Immature natural killer cell (primary cell): ENCODE results near the gene TAX1BP3. TPM values are rescaled to one million over a fixed set of nuclear protein-coding genes. Genes with fewer than 3 reads are reported as not detected.
"Not testable (repeated sequence)": the region's sequence is repeated elsewhere in the genome, so short reads cannot be mapped to it uniquely, and the experiment has no call there.

Experiments used
- DNase-seq, 3 donors: peaks; one replicate each; pipeline ENCODE4 v3.0.0; 2022; ENCODE audit warnings: mixed read lengths in 1 of 3
- H3K27ac Mint-ChIP-seq, 6 donors: one replicate each; pipeline ENCODE4 v1.8.0; 2020; ENCODE audit warnings: mixed read lengths in 6 of 6, mild to moderate bottlenecking in 5 of 6, inconsistent platforms in 4 of 6, moderate library complexity in 3 of 6
- H3K27me3 Mint-ChIP-seq, 3 donors: one replicate each; pipeline ENCODE4 v1.8.0; 2020 to 2021; ENCODE audit warnings: low read depth in 3 of 3, mild to moderate bottlenecking in 3 of 3, mixed read lengths in 3 of 3, moderate library complexity in 3 of 3, inconsistent platforms in 1 of 3
- H3K36me3 Mint-ChIP-seq, 3 donors: one replicate each; pipeline ENCODE4 v1.8.0; 2020; ENCODE audit warnings: mixed read lengths in 3 of 3, inconsistent platforms in 2 of 3, mild to moderate bottlenecking in 2 of 3
- H3K4me1 Mint-ChIP-seq, 2 donors: one replicate each; pipeline ENCODE4 v1.8.0; 2020; ENCODE audit warnings: inconsistent platforms in 2 of 2, mild to moderate bottlenecking in 2 of 2, mixed read lengths in 2 of 2, moderate library complexity in 1 of 2
- H3K4me3 Mint-ChIP-seq, 5 donors: one replicate each; pipeline ENCODE4 v1.8.0; 2020; ENCODE audit warnings: mild to moderate bottlenecking in 5 of 5, mixed read lengths in 5 of 5, inconsistent platforms in 3 of 5, moderate library complexity in 3 of 5
- H3K9me3 Mint-ChIP-seq, 6 donors: one replicate each; pipeline ENCODE4 v1.8.0; 2020; ENCODE audit warnings: mild to moderate bottlenecking in 6 of 6, mixed read lengths in 6 of 6, inconsistent platforms in 4 of 6, moderate library complexity in 3 of 6
- polyA plus RNA-seq, 3 donors: library from polyadenylated mRNA; unstranded; fragments of 300-500 nt; fragmentation: Illumina TruSeq; gene quantifications; one replicate each; pipeline ENCODE4 v1.2.3, GENCODE V29; 2021

The TAX1BP3 gene
- 10 to 100 TPM; 36.1 to 49.2 (median 41.5) TPM for polyA plus RNA-seq

- H3K4me3 Mint-ChIP-seq, result peak within 1 kb of the TSS; percentile 89 to 93 (median 92)
- H3K27ac Mint-ChIP-seq, result peak within 1 kb of the TSS; percentile 82 to 90 (median 84)
- H3K9me3 Mint-ChIP-seq, result no peaks in the 10 kb centered on the region
- DNase-seq, result peak; percentile 100
- peaks cover 2 to 4% (median 4%) of the 10 kb centered on the region in 3 donors for H3K27me3 Mint-ChIP-seq
- peaks cover 0 to 3% (median 0%) of the 10 kb centered on the region in 3 donors for H3K36me3 Mint-ChIP-seq
- H3K4me1 Mint-ChIP-seq, result peaks cover 21 to 24% of the 10 kb centered on the region in 2 donors
Measured at GRCh38 chr17:3668279-3669084, at the start of gene TAX1BP3, which contains the start of gene EMC6. TAX1BP3 (minus strand) TSS chr17:3668578; CDS start chr17:3668526, 52 bp downstream. EMC6 (plus strand) TSS chr17:3668812; CDS start chr17:3669147, 335 bp downstream.

DNA sequence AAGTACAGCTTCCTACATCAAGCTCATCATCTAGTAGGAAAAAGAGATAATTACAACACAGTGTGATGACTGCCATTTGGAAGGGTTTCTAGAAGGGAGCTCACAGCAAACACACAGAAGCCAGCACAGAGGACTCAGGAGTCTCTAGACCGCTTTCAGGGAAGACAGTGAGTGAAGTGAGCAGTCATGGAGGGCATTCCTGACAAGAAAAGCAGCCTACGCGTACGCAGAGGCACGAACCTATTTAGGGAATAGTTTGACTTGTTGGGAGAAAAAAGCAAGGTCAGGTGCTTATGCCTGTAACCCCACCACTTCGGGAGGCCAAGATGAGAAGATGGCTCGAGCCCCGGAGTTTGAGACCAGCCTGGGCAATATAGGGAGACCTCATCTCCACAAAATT is 46.9 kb upstream of the TAX1BP3 start:
- peak overlapping the region in 1 of 5 donors; percentile 64 for H3K4me3 Mint-ChIP-seq
- no peak for DNase-seq
- peaks cover 23 to 47% (median 32%) of the 10 kb centered on the region in 3 donors for H3K36me3 Mint-ChIP-seq
- H3K4me1 Mint-ChIP-seq, result peaks cover 33 to 50% of the 10 kb centered on the region in 2 donors
- H3K9me3 Mint-ChIP-seq, result no peaks in the 10 kb centered on the region
- peak overlapping the region in 3 of 6 donors; percentile 56 to 90 (median 82) for H3K27ac Mint-ChIP-seq
- peaks cover 7 to 12% (median 12%) of the 10 kb centered on the region in 3 donors for H3K27me3 Mint-ChIP-seq

GRCh38 chr17:3712811-3713463 is 44.6 kb upstream of the TAX1BP3 start:
- Mint-ChIP-seq H3K27me3 (peaks cover 6 to 12% (median 12%) of the 10 kb centered on the region in 3 donors), H3K4me1 (peaks cover 43 to 53% of the 10 kb centered on the region in 2 donors), H3K27ac (peak overlapping the region; percentile 68 to 95 (median 84)), H3K4me3 (peak overlapping the region; percentile 49 to 81 (median 70)), H3K36me3 (peaks cover 19 to 36% (median 25%) of the 10 kb centered on the region in 3 donors), H3K9me3 (no peaks in the 10 kb centered on the region)
- DNase-seq, result peak; percentile 62 to 65 (median 64)

DNA sequence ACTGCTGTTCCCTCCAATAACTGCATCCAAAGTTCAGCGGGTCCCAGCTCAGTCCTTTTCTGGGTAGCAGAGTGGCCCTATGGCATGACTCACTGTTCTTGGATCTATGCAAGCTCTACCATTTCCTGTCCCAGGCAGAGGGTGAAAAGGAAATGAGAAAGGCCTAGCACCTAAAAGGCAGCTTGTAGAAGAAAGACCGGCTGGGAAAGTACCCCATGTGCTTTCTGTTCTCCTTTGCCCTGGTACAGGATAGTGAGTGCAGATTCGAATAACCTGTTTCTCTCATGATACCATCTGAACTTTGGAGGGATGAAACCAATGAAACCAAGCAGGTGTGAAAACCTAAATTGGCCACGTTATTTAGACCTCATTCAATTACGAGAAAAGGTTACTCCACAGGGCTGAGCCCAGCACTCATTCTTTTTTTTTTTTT is 42.6 kb upstream of the TAX1BP3 start:
- peaks cover 12 to 17% (median 12%) of the 10 kb centered on the region in 3 donors for H3K36me3 Mint-ChIP-seq
- peaks cover 45 to 53% of the 10 kb centered on the region in 2 donors for H3K4me1 Mint-ChIP-seq
- peak; percentile 81 to 85 (median 83) for DNase-seq
- peak overlapping the region; percentile 44 to 81 (median 61) for H3K4me3 Mint-ChIP-seq
- H3K27ac Mint-ChIP-seq, result peak overlapping the region; percentile 61 to 95 (median 84)
- no peaks in the 10 kb centered on the region for H3K9me3 Mint-ChIP-seq
- H3K27me3 Mint-ChIP-seq, result peaks cover 6 to 12% (median 12%) of the 10 kb centered on the region in 3 donors

DNA sequence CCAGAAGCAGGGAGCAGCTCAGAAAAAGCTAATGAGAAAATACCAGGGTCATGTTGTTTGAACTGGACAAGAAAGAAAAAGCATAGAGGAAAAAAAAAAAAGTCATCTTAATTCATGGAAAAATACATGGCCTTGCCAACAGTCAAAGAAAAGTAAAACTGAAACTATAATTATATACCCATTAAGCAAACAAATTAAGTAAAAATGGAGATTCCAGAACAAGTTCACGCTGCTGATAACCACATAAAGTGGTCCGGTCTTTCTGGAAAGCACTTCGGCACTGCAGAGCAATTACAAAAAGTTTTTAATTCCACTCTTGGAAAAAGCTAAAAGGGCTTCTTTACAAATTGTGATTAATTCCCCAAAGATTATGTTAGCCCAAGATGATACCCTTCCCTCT is 40.0 kb upstream of the TAX1BP3 start:
- Mint-ChIP-seq H3K4me1 (peaks cover 57 to 63% of the 10 kb centered on the region in 2 donors), H3K27ac (peak overlapping the region in 4 of 6 donors; percentile 11 to 71 (median 31)), H3K4me3 (no peak overlapping the region), H3K27me3 (peaks cover 8 to 12% (median 8%) of the 10 kb centered on the region in 3 donors), H3K9me3 (no peaks in the 10 kb centered on the region), H3K36me3 (peaks cover 4 to 5% (median 5%) of the 10 kb centered on the region in 3 donors)
- DNase-seq, result no peak

DNA sequence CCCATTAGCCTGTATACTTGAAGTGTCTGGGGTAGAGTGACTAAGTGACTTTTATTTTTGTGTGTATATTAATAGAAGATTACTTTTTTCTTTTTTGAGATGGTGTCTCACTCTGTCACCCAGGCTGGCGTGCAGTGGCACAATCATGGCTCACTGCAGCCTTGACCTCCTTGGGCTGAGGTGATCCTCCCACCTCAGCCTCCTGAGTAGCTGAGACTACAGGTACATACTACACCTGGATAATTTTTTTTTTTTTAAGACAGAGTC is 37.3 kb upstream of the TAX1BP3 start:
- DNase-seq, H3K27me3 Mint-ChIP-seq, H3K36me3 Mint-ChIP-seq, H3K9me3 Mint-ChIP-seq: not testable (repeated sequence)
- H3K4me3 Mint-ChIP-seq, result peak overlapping the region in 2 of 5 donors; percentile 23 to 26
- peak overlapping the region in 3 of 6 donors; percentile 5 to 38 (median 11) for H3K27ac Mint-ChIP-seq
- H3K4me1 Mint-ChIP-seq, result peaks cover 35 to 36% of the 10 kb centered on the region in 2 donors

DNA sequence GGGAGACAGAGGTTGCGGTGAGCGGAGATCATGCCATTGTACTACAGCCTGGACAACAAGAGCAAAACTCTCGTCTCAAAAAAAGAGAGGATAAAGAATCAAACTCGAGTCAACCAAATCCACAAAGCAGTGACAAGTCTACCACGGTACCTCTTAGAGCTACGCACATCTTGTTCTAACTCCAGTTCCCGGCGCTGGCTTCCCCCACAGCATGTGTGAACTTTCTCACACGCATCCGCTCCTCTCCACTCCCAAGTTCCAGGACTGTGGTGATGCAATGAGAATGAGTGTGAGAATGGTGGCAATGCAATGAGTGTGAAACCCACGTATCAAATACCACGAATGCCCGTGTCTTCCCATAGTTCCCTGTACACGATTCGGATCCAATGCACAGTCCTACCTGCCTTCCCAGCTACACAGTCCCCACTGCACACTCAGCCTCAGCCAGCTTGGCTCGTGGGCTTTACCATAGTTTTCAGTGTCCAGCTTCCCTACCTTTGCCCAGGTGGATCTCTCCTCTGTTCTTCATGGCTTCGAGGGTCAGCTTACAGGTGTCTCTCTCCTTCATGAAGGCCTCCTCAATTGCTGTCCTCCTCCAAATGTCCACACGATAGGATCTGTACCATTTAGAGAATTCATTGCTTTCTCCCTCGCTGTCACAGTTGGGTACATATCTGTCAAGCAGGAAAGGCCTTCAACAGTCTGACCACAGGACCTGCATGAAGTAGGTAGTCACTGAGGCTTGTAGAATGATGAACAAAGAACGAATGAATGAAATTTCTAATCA is 36.7 kb upstream of the TAX1BP3 start:
- H3K27me3 Mint-ChIP-seq, result peaks cover 0 to 4% (median 0%) of the 10 kb centered on the region in 3 donors
- peak overlapping the region; percentile 12 to 49 (median 26) for H3K4me3 Mint-ChIP-seq
- H3K4me1 Mint-ChIP-seq, result peaks cover 32 to 33% of the 10 kb centered on the region in 2 donors
- peak in 2 of 3 donors; percentile 29 to 36 for DNase-seq
- peak overlapping the region; percentile 5 to 44 (median 39) for H3K27ac Mint-ChIP-seq
- no peaks in the 10 kb centered on the region for H3K9me3 Mint-ChIP-seq
- no peaks in the 10 kb centered on the region for H3K36me3 Mint-ChIP-seq

DNA sequence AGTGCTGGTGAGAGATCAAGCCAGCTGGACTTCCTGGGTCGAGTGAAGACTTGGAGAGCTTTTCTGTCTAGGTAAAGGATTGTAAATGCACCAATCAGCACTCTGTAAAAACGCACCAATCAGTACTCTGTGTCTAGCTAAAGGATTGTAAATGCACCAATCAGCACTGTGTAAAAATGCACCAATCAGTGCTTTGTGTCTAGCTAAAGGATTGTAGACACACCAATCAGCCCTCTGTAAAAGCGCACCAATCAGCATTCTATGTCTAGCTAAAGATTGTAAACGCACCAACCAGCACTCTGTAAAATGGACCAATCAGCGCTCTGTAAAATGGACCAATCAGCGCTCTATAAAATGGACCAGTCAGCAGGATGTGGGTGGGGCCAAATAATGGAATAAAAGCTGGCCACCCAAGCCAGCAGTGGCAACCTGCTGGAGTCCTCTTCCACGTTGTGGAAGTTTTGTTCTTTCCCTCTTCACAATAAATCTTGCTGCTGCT is 33.7 kb upstream of the TAX1BP3 start:
- not testable (repeated sequence) for H3K27ac Mint-ChIP-seq, H3K36me3 Mint-ChIP-seq, DNase-seq, H3K27me3 Mint-ChIP-seq, H3K4me3 Mint-ChIP-seq, H3K9me3 Mint-ChIP-seq
- H3K4me1 Mint-ChIP-seq, result peaks cover 18 to 24% of the 10 kb centered on the region in 2 donors

GRCh38 chr17:3699951-3700350 is 31.6 kb upstream of the TAX1BP3 start:
- Mint-ChIP-seq H3K4me3 (no peak overlapping the region), H3K4me1 (peaks cover 16 to 28% of the 10 kb centered on the region in 2 donors), H3K27ac (no peak overlapping the region), H3K9me3 (no peaks in the 10 kb centered on the region), H3K36me3 (no peaks in the 10 kb centered on the region), H3K27me3 (peaks cover 2 to 4% (median 2%) of the 10 kb centered on the region in 3 donors)
- no peak for DNase-seq

- Mint-ChIP-seq H3K4me1 (peaks cover 24 to 33% of the 10 kb centered on the region in 2 donors), H3K27me3 (peaks cover 5 to 6% (median 6%) of the 10 kb centered on the region in 3 donors), H3K36me3 (no peaks in the 10 kb centered on the region), H3K4me3 (peak overlapping the region in 1 of 5 donors; percentile 70), H3K9me3 (no peaks in the 10 kb centered on the region), H3K27ac (no peak overlapping the region)
- DNase-seq, result no peak
Measured at GRCh38 chr17:3698139-3698538, 29.8 kb upstream of the TAX1BP3 start.

DNA sequence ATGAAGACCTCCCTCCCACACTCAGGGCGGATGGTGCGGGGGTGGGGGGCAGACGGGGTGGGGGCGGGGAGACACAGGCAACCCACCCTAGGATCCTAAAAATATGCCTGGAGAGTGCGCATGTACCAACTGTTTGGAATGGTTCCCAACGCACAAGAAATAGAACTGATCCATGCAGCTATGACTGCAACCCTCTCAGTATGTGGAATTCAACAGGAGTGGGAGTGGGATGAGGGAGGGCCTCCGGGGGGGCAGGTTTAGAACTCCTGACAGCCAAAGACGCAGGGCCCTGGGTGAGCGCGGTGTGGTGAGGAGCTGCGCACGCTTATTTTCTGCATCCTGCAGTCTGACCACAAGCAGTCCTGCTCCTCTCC is 28.7 kb upstream of the TAX1BP3 start:
- peaks cover 5 to 6% (median 6%) of the 10 kb centered on the region in 3 donors for H3K27me3 Mint-ChIP-seq
- peak overlapping the region in 1 of 5 donors; percentile 40 for H3K4me3 Mint-ChIP-seq
- no peaks in the 10 kb centered on the region for H3K36me3 Mint-ChIP-seq
- no peak overlapping the region for H3K27ac Mint-ChIP-seq
- H3K9me3 Mint-ChIP-seq, result no peaks in the 10 kb centered on the region
- H3K4me1 Mint-ChIP-seq, result peaks cover 32 to 33% of the 10 kb centered on the region in 2 donors
- no peak for DNase-seq

GRCh38 chr17:3695723-3696411 is 27.5 kb upstream of the TAX1BP3 start, which contains the start of gene P2RX5:
P2RX5 (minus strand) TSS chr17:3696155; CDS start chr17:3696005, 150 bp downstream.
- Mint-ChIP-seq H3K4me1 (peaks cover 32 to 33% of the 10 kb centered on the region in 2 donors), H3K36me3 (peaks cover 0 to 4% (median 0%) of the 10 kb centered on the region in 3 donors), H3K27me3 (peaks cover 3 to 9% (median 6%) of the 10 kb centered on the region in 3 donors), H3K27ac (peak within 1 kb of the TSS; percentile 30 to 86 (median 66)), H3K4me3 (peak within 1 kb of the TSS; percentile 83 to 92 (median 92)), H3K9me3 (no peaks in the 10 kb centered on the region)
- peak; percentile 45 to 60 (median 53) for DNase-seq
